Testis (tissue), 2 donors: ENCODE results near the gene MED13.

ENCODE experiments used
- CTCF ChIP-seq, 3 experiments: fragments of 450-650 bp in 2 of 3; fragments of 200-600 bp in 1 of 3; sonication (generic) in 1 of 3; IDR thresholded peaks; one replicate each; pipeline ENCODE4 v1.5.1; 2016 to 2019; ENCODE audit warnings: antibody characterized with exemption in 3 of 3, mild to moderate bottlenecking in 2 of 3, moderate library complexity in 1 of 3
- POLR2A ChIP-seq: fragments of 450-650 bp; IDR thresholded peaks from one replicate; pipeline ENCODE4 v1.6.1; 2017; ENCODE audit warnings: antibody characterized with exemption, mild to moderate bottlenecking, moderate library complexity

GRCh38 chr17:62091804-62092203, 26.7 kb upstream of the MED13 start:
- no peak for TF ChIP-seq POLR2A
- no peak for TF ChIP-seq CTCF (IDR thresholded peaks at IDR 0.05)
